Nephron (organoid): ENCODE results near the gene RIMBP2.

Source experiments
- H3K27ac Mint-ChIP-seq, 3 experiments: 2 replicates each; pipeline ENCODE4 v1.8.0; 2020; ENCODE audit warnings: mixed read lengths in 3 of 3, mild to moderate bottlenecking in 2 of 3, moderate library complexity in 1 of 3
- H3K27me3 Mint-ChIP-seq: 2 replicates; pipeline ENCODE4 v1.8.0; 2021; ENCODE audit warnings: low read depth, mild to moderate bottlenecking, moderate library complexity, mixed read lengths
- H3K36me3 Mint-ChIP-seq: 2 replicates; pipeline ENCODE4 v1.8.0; 2020; ENCODE audit warnings: low read depth, mixed read lengths
- H3K4me1 Mint-ChIP-seq: 2 replicates; pipeline ENCODE4 v1.8.0; 2020; ENCODE audit warnings: mixed read lengths
- H3K4me3 Mint-ChIP-seq, 3 experiments: 2 replicates each; pipeline ENCODE4 v1.8.0; 2020; ENCODE audit warnings: mild to moderate bottlenecking in 3 of 3, mixed read lengths in 3 of 3, moderate library complexity in 2 of 3
- H3K9me3 Mint-ChIP-seq: 2 replicates; pipeline ENCODE4 v1.8.0; 2020; ENCODE audit warnings: mixed read lengths
- CTCF ChIP-seq, 3 experiments: fragments of 200-600 bp; sonication (generic); IDR thresholded peaks; one replicate each; pipeline ENCODE4 v1.5.0; 2021; ENCODE audit warnings: antibody characterized with exemption in 3 of 3; ENCODE audit not compliant: unreplicated experiment in 3 of 3

The RIMBP2 gene

GRCh38 chr12:130375296-130376287, 340.5 kb downstream of the RIMBP2 start:
- H3K9me3 Mint-ChIP-seq = no peaks in the 10 kb centered on the region
- no peaks in the 10 kb centered on the region for H3K36me3 Mint-ChIP-seq
- H3K4me3 Mint-ChIP-seq = no peak overlapping the region
- no peaks in the 10 kb centered on the region for H3K4me1 Mint-ChIP-seq
- no peak for TF ChIP-seq CTCF (IDR thresholded peaks at IDR 0.05; ENCODE audit: unreplicated experiment in 3 of 3)
- peaks cover 34% of the 10 kb centered on the region for H3K27me3 Mint-ChIP-seq
- no peak overlapping the region for H3K27ac Mint-ChIP-seq

GRCh38 chr12:130374083-130374482, 342.0 kb downstream of the RIMBP2 start:
- Mint-ChIP-seq H3K9me3 (no peaks in the 10 kb centered on the region), H3K27ac (no peak overlapping the region), H3K4me3 (no peak overlapping the region), H3K27me3 (peaks cover 43% of the 10 kb centered on the region), H3K36me3 (no peaks in the 10 kb centered on the region), H3K4me1 (no peaks in the 10 kb centered on the region)
- TF ChIP-seq CTCF (IDR thresholded peaks at IDR 0.05; ENCODE audit: unreplicated experiment in 3 of 3) = no peak

- H3K27ac Mint-ChIP-seq = no peak overlapping the region
- TF ChIP-seq CTCF (IDR thresholded peaks at IDR 0.05; ENCODE audit: unreplicated experiment in 3 of 3) = no peak
- H3K4me3 Mint-ChIP-seq = no peak overlapping the region
- H3K9me3 Mint-ChIP-seq = no peaks in the 10 kb centered on the region
- no peaks in the 10 kb centered on the region for H3K4me1 Mint-ChIP-seq
- no peaks in the 10 kb centered on the region for H3K36me3 Mint-ChIP-seq
- peaks cover 49% of the 10 kb centered on the region for H3K27me3 Mint-ChIP-seq
Observed at GRCh38 chr12:130372936-130373335, 343.2 kb downstream of the RIMBP2 start.

- TF ChIP-seq CTCF (IDR thresholded peaks at IDR 0.05; ENCODE audit: unreplicated experiment in 3 of 3) = no peak
- Mint-ChIP-seq H3K36me3 (no peaks in the 10 kb centered on the region), H3K4me3 (no peak overlapping the region), H3K27ac (no peak overlapping the region), H3K4me1 (no peaks in the 10 kb centered on the region), H3K27me3 (peaks cover 52% of the 10 kb centered on the region), H3K9me3 (no peaks in the 10 kb centered on the region)
Observed at GRCh38 chr12:130371296-130371695, 344.8 kb downstream of the RIMBP2 start.

- no peak for TF ChIP-seq CTCF (IDR thresholded peaks at IDR 0.05; ENCODE audit: unreplicated experiment in 3 of 3)
Observed at GRCh38 chr12:130369816-130370215, 346.3 kb downstream of the RIMBP2 start.

GRCh38 chr12:130367523-130367922, 348.6 kb downstream of the RIMBP2 start:
- TF ChIP-seq CTCF (IDR thresholded peaks at IDR 0.05; ENCODE audit: unreplicated experiment in 3 of 3) = no peak
- Mint-ChIP-seq H3K4me1 (no peaks in the 10 kb centered on the region), H3K36me3 (no peaks in the 10 kb centered on the region), H3K27me3 (peaks cover 32% of the 10 kb centered on the region), H3K27ac (no peak overlapping the region), H3K4me3 (no peak overlapping the region), H3K9me3 (no peaks in the 10 kb centered on the region)

More at GRCh38 chr12:130369816-130370215, 346.3 kb downstream of the RIMBP2 start:
- no peaks in the 10 kb centered on the region for H3K9me3 Mint-ChIP-seq
- H3K4me3 Mint-ChIP-seq = no peak overlapping the region
- H3K27me3 Mint-ChIP-seq = peaks cover 48% of the 10 kb centered on the region
- no peaks in the 10 kb centered on the region for H3K4me1 Mint-ChIP-seq
- H3K27ac Mint-ChIP-seq = no peak overlapping the region
- H3K36me3 Mint-ChIP-seq = no peaks in the 10 kb centered on the region
